AG04449 (cell line): ENCODE data around the gene MYO18B.

ENCODE experiments used
- CTCF ChIA-PET: fragments of 350-600 bp; formaldehyde crosslinking; extraction: SDS; loops from one replicate; lab custom pipeline; 2021; ENCODE audit warnings: antibody characterized with exemption; lab: Yijun Ruan, JAX
- POLR2A ChIA-PET: fragments of 400-600, 350-600 bp; formaldehyde crosslinking; extraction: SDS; loops from one replicate; lab custom pipeline; 2020; ENCODE audit warnings: antibody characterized with exemption, inconsistent platforms; lab: Yijun Ruan, JAX
- DNase-seq: peaks from one replicate; pipeline ENCODE4 v3.0.0-alpha.2; 2010; ENCODE audit warnings: low read depth, low spot score
- H3K4me3 ChIP-seq: 2 replicates; pipeline ENCODE4 v1.5.1; 2011; ENCODE audit warnings: low read depth, mild to moderate bottlenecking, control low read depth, low read length
- CTCF ChIP-seq: IDR thresholded peaks from one replicate; pipeline ENCODE4 v1.5.1; 2011; ENCODE audit warnings: mild to moderate bottlenecking, moderate library complexity, low read length, control low read depth, inconsistent platforms; ENCODE audit not compliant: insufficient read depth; ENCODE audit errors: missing control alignments

Gene MYO18B

GRCh38 chr22:25696763-25697162 lies 45.2 kb upstream of the MYO18B start:
- no peak for DNase-seq
- ChIA-PET CTCF (interaction anchor here (1.3 to 1.6 kb wide), 2 partner anchors 75 to 76 kb away, joined by 3 to 5 read pairs; no protein-coding TSS in a partner anchor), POLR2A (no interaction called here)
- TF ChIP-seq CTCF, result no peak
- no peak overlapping the region for H3K4me3 ChIP-seq

GRCh38 chr22:25697181-25697664 lies 44.8 kb upstream of the MYO18B start:
- no peak overlapping the region for H3K4me3 ChIP-seq
- no peak for DNase-seq
- TF ChIP-seq CTCF, result no peak
- ChIA-PET POLR2A (no interaction called here), CTCF (interaction anchor here (1.3 to 1.6 kb wide), 2 partner anchors 74 to 76 kb away, joined by 3 to 5 read pairs; no protein-coding TSS in a partner anchor)

- TF ChIP-seq CTCF, result no peak
- CTCF ChIA-PET, result interaction anchor here (1.0 to 1.6 kb wide), 3 partner anchors 74 to 154 kb away, joined by 3 to 5 read pairs (median 3); no protein-coding TSS in a partner anchor
- no peak for DNase-seq
- POLR2A ChIA-PET, result no interaction called here
- no peak overlapping the region for H3K4me3 ChIP-seq
Observed at GRCh38 chr22:25697978-25698377, 44.0 kb upstream of the MYO18B start.

GRCh38 chr22:25698461-25698860 lies 43.5 kb upstream of the MYO18B start:
- ChIA-PET CTCF (interaction anchor here (1.0 kb wide), 1 partner anchor 155 kb away, joined by 3 read pairs; no protein-coding TSS in a partner anchor), POLR2A (no interaction called here)

GRCh38 chr22:25698978-25699377 lies 43.0 kb upstream of the MYO18B start:
- ChIA-PET CTCF (interaction anchor here (1.0 kb wide), 1 partner anchor 155 kb away, joined by 3 read pairs; no protein-coding TSS in a partner anchor), POLR2A (no interaction called here)
- no peak for TF ChIP-seq CTCF
- no peak overlapping the region for H3K4me3 ChIP-seq
- no peak for DNase-seq

More at GRCh38 chr22:25698461-25698860, 43.5 kb upstream of the MYO18B start:
- TF ChIP-seq CTCF, result no peak
- H3K4me3 ChIP-seq, result no peak overlapping the region
- no peak for DNase-seq

- no peak for TF ChIP-seq CTCF
- ChIA-PET CTCF (interaction anchor here (1.2 to 3.8 kb wide), 9 partner anchors 8 to 498 kb away, joined by 3 to 32 read pairs (median 4); no protein-coding TSS in a partner anchor), POLR2A (no interaction called here)
- DNase-seq, result no peak
- H3K4me3 ChIP-seq, result no peak overlapping the region
Observed at GRCh38 chr22:25701056-25701780, 40.8 kb upstream of the MYO18B start.
